ENCODE data around the gene KCNQ1. TPM values are rescaled to one million over a fixed set of nuclear protein-coding genes. Genes with fewer than 3 reads are reported as not detected.

KCNQ1 gene
- total RNA-seq, 1 donor from 2014 or later, result 2.7 TPM

GRCh38 chr11:2716376-2717095, 271.7 kb downstream of the KCNQ1 start:
- Histone ChIP-seq H3K36me3 (no peaks in the 10 kb centered on the region), H3K27me3 (no peaks in the 10 kb centered on the region), H3K4me3 (no peak overlapping the region), H3K9me3 (no peaks in the 10 kb centered on the region), H3K27ac (no peak overlapping the region), H3K4me1 (peaks cover 20% of the 10 kb centered on the region)
- TF ChIP-seq POLR2A (IDR thresholded peaks at IDR 0.05) (no peak), POLR2AphosphoS5 (IDR thresholded peaks at IDR 0.05; ENCODE audit: insufficient read depth in 1 of 2, low read depth in 1 of 2) (no peak), CTCF (IDR thresholded peaks at IDR 0.05) (no peak)
- intact Hi-C loops (cut with DNase I), result no loop called here
- DNase-seq (ENCODE audit: extremely low spot score in 2 of 2), result no peak

GRCh38 chr11:2717561-2718325, 272.9 kb downstream of the KCNQ1 start:
- no peak overlapping the region for H3K4me3 ChIP-seq
- H3K4me1 ChIP-seq, result peaks cover 18% of the 10 kb centered on the region
- H3K27me3 ChIP-seq, result no peaks in the 10 kb centered on the region
- no peak overlapping the region for H3K27ac ChIP-seq
- TF ChIP-seq CTCF (IDR thresholded peaks at IDR 0.05) (no peak), POLR2AphosphoS5 (IDR thresholded peaks at IDR 0.05; ENCODE audit: insufficient read depth in 1 of 2, low read depth in 1 of 2) (no peak), POLR2A (IDR thresholded peaks at IDR 0.05) (no peak)
- H3K9me3 ChIP-seq, result no peaks in the 10 kb centered on the region
- no peaks in the 10 kb centered on the region for H3K36me3 ChIP-seq
- no peak for DNase-seq (ENCODE audit: extremely low spot score in 2 of 2)
- intact Hi-C loops (cut with DNase I), result no loop called here

GRCh38 chr11:2718817-2719438, 274.1 kb downstream of the KCNQ1 start:
- Histone ChIP-seq H3K4me3 (no peak overlapping the region), H3K4me1 (peaks cover 6% of the 10 kb centered on the region), H3K9me3 (no peaks in the 10 kb centered on the region), H3K27me3 (no peaks in the 10 kb centered on the region), H3K36me3 (no peaks in the 10 kb centered on the region), H3K27ac (no peak overlapping the region)
- intact Hi-C loops (cut with DNase I), result no loop called here
- TF ChIP-seq POLR2A (IDR thresholded peaks at IDR 0.05) (no peak), CTCF (IDR thresholded peaks at IDR 0.05) (no peak), POLR2AphosphoS5 (IDR thresholded peaks at IDR 0.05; ENCODE audit: insufficient read depth in 1 of 2, low read depth in 1 of 2) (no peak)
- no peak for DNase-seq (ENCODE audit: extremely low spot score in 2 of 2)

GRCh38 chr11:2719831-2720590, 275.2 kb downstream of the KCNQ1 start:
- no peak overlapping the region for H3K4me3 ChIP-seq
- H3K4me1 ChIP-seq, result peaks cover 2% of the 10 kb centered on the region
- intact Hi-C loops (cut with DNase I), result no loop called here
- no peaks in the 10 kb centered on the region for H3K36me3 ChIP-seq
- H3K27ac ChIP-seq, result no peak overlapping the region
- no peaks in the 10 kb centered on the region for H3K9me3 ChIP-seq
- TF ChIP-seq CTCF (IDR thresholded peaks at IDR 0.05) (no peak), POLR2AphosphoS5 (IDR thresholded peaks at IDR 0.05; ENCODE audit: insufficient read depth in 1 of 2, low read depth in 1 of 2) (no peak), POLR2A (IDR thresholded peaks at IDR 0.05) (no peak)
- DNase-seq (ENCODE audit: extremely low spot score in 2 of 2), result no peak
- H3K27me3 ChIP-seq, result no peaks in the 10 kb centered on the region
